Muscle of back (tissue), 11 donors: ENCODE measurements around the gene APOE. TPM values are rescaled to one million over a fixed set of nuclear protein-coding genes. Genes with fewer than 3 reads are reported as not detected.
"Not testable (repeated sequence)": the region's sequence is repeated elsewhere in the genome, so short reads cannot be mapped to it uniquely, and the experiment has no call there.

ENCODE experiments used
- DNase-seq, 3 donors: peaks; one replicate each; pipeline versions ENCODE4 v3.0.0 to v3.0.0-alpha.2; 2013
- polyA plus RNA-seq, 10 donors: library from polyadenylated mRNA; unstranded; fragments of 120-200 nt; gene quantifications; one replicate each; pipeline ENCODE4 v1.2.1, GENCODE V29; 2013; ENCODE audit not compliant: insufficient read length in 10 of 10

The APOE gene
- polyA plus RNA-seq, 10 donors, result 24.6 to 53.3 (median 42.1) TPM

- DNase-seq, result no peak
Observed at GRCh38 chr19:44908074-44908835, 2.7 kb downstream of the APOE start.

- no peak for DNase-seq
Observed at GRCh38 chr19:44908836-44909261, 3.3 kb downstream of the APOE start.

DNA sequence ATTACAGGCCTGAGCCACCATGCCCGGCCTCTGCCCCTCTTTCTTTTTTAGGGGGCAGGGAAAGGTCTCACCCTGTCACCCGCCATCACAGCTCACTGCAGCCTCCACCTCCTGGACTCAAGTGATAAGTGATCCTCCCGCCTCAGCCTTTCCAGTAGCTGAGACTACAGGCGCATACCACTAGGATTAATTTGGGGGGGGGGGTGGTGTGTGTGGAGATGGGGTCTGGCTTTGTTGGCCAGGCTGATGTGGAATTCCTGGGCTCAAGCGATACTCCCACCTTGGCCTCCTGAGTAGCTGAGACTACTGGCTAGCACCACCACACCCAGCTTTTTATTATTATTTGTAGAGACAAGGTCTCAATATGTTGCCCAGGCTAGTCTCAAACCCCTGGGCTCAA is 4.2 kb downstream of the APOE start:
- no peak for DNase-seq

DNA sequence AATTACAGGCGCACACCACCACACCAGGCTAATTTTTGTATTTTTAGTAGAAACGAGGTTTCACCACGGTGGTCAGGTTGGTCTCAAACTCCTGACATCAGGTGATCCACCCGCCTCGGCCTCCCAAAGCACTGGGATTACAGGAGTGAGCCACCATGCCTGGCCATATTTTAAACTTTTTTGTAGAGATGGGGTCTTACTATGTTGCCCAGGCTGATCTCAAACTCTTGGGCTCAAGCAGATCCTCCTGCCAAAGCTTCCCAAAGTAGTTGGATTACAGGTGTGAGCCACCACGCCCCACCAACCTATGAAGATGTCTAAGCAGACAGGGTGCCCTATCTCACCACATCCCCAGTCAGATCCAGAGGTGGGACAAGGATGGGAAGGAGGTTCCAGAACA is 6.3 kb downstream of the APOE start:
- not testable (repeated sequence) for DNase-seq

DNA sequence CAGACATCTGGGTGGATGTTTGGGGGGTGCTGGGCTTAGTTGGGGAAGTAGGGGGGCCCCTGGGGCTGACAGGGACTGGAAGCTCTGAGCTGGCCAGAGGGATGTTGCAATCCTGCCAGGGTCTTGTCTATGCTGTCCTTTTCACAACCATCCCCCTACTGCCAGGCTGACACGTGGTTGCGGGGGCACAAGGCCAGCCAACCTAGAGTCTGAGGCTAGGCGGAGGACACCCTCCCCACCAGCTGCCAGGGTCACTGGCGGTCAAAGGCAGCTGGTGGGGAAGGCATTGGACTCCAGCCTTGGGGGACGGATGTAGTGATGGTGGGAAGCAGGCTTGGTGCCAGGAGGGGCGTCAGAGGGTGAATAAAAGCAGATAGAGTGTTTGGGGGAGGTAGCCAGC is 7.3 kb downstream of the APOE start:
- DNase-seq, result peak; percentile 51 to 76 (median 59)

- DNase-seq, result not testable (repeated sequence)
Observed at GRCh38 chr19:44913512-44914432, 8.2 kb downstream of the APOE start.

DNA sequence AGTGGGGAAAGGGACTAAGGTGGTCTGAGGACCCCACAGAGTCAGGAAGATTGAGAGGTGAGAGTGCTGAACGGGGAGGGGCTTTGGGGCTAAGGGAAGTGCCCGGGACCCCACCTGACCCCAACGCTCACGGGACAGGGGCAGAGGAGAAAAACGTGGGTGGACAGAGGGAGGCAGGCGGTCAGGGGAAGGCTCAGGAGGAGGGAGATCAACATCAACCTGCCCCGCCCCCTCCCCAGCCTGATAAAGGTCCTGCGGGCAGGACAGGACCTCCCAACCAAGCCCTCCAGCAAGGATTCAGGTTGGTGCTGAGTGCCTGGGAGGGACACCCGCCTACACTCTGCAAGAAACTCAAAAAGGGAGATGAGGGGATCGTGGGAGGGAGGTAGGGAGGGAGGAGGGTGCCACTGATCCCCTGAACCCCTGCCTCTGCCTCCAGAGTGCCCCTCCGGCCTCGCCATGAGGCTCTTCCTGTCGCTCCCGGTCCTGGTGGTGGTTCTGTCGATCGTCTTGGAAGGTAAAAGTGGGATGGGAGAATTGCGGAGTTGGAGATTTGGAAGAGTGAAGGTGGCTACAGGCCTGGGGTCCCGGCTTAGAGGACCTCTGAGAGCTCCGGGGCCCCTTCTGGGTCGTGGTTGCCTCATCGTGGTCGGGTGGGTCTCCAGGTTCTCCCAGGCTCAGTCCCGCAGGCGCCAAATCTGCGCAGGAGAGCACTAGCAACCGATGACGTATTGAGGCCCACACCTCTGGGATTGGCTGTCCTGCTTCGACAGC is 9.0 kb downstream of the APOE start, which contains the start of gene APOC1:
TSS of gene APOC1 (plus strand) at position 176 of the 774 bp plus-strand sequence. CDS start at position 460, 284 bp downstream.
- peak; percentile 85 to 96 (median 93) for DNase-seq

- no peak for DNase-seq
Observed at GRCh38 chr19:44924243-44924725, 18.7 kb downstream of the APOE start.

- peak; percentile 65 to 82 (median 69) for DNase-seq
Observed at GRCh38 chr19:44925114-44925891, 19.7 kb downstream of the APOE start.

GRCh38 chr19:44926245-44927077 is 20.9 kb downstream of the APOE start:
- DNase-seq, result not testable (repeated sequence)

- no peak for DNase-seq
Observed at GRCh38 chr19:44927746-44928145, 22.1 kb downstream of the APOE start.

- no peak for DNase-seq
Observed at GRCh38 chr19:44930088-44930487, 24.5 kb downstream of the APOE start.

GRCh38 chr19:44931541-44931940 is 25.9 kb downstream of the APOE start:
- no peak for DNase-seq

GRCh38 chr19:44939668-44940067 is 34.1 kb downstream of the APOE start:
- no peak for DNase-seq

DNA sequence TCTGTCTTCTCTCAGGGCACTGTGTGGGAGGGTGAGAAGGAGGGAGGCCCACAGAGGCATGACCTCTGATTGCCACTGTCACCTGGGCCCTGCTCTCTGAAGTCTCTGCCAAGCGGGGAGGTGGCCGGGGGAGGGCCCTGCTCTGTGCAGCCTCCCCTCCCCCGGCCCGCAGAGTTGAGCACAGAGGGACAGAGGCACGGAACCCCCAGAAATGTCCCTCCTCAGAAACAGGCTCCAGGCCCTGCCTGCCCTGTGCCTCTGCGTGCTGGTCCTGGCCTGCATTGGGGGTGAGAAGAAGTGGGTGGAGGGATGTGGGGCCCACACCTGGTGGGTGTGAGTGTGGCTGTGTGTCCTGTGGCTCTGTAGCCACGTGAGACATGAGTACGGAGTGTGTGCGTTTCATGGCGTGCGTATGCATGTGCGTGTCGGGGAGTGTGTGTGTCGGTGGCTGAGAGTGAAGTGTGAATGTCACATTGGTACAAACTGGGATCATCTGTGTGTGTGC is 36.5 kb downstream of the APOE start, which contains the start of gene APOC4:
TSS of gene APOC4 (plus strand) at position 171 of the 505 bp plus-strand sequence. CDS start at position 212, 41 bp downstream.
- DNase-seq, result no peak

DNA sequence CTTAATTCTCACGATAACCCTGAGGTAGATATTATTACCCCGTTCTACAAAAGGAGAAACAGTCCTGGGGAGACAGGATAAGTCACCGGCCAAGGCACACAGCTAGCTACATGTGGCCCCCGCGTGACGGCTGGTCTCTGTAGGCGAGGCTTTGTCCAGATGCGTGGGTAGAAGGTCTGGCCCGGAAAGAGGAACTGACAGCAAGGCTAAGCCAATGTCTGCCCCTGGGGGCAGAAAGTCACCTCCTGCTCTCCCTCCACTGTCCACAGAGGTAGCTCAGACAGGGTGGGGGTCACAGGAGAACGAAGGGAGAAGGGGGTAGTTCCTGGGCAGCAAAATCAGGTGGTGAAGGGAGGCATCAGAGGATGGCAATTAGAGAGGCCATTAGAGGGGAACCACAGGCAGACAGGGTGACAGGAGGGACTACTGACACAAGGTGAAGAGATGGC is 38.2 kb downstream of the APOE start:
- no peak for DNase-seq

DNA sequence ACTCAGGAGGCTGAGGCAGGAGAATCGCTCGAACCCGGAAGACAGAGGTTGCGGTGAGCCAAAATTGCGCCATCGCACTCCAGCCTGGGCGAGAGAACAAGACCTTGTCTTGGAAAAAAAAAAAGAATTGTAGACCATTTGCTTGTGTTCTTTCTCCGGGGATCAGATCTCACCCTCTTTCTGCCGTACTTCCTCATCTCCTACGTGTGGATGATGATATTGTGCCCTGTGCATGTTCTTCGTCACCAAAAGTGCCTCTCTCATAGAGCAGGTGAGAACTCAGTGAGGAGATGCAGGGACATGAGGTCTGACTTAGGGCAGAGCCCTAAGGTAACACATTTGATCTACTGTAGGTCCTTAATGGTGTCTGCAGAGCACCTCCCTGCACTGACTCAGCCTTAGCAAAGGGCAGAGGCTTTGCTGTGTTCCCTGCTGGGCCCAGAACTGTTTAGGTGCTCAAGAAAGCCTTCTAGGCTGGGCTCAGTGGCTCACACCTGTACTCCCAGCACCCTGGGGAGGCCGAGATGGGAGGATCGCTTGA is 41.5 kb downstream of the APOE start:
- no peak for DNase-seq

GRCh38 chr19:44948237-44948636 is 42.6 kb downstream of the APOE start:
- no peak for DNase-seq

- no peak for DNase-seq
Observed at GRCh38 chr19:44948763-44949374, 43.3 kb downstream of the APOE start.
